Measurements from ENCODE around the gene NR1H3.
"Not testable (repeated sequence)": the region's sequence is repeated elsewhere in the genome, so short reads cannot be mapped to it uniquely, and the experiment has no call there.

NR1H3 gene

GRCh38 chr11:47257517-47258316 is at the start of gene NR1H3:
TSS of gene NR1H3 (plus strand) at chr11:47257996. CDS start at chr11:47259217, 1,221 bp downstream.
- peak; percentile 32 to 49 for DNase-seq

GRCh38 chr11:47208008-47208552 is 49.7 kb upstream of the NR1H3 start:
- not testable (repeated sequence) for DNase-seq

GRCh38 chr11:47208628-47209027 is 49.2 kb upstream of the NR1H3 start:
- DNase-seq = no peak

- DNase-seq = no peak
Observed at GRCh38 chr11:47212938-47213337, 44.9 kb upstream of the NR1H3 start.

DNA sequence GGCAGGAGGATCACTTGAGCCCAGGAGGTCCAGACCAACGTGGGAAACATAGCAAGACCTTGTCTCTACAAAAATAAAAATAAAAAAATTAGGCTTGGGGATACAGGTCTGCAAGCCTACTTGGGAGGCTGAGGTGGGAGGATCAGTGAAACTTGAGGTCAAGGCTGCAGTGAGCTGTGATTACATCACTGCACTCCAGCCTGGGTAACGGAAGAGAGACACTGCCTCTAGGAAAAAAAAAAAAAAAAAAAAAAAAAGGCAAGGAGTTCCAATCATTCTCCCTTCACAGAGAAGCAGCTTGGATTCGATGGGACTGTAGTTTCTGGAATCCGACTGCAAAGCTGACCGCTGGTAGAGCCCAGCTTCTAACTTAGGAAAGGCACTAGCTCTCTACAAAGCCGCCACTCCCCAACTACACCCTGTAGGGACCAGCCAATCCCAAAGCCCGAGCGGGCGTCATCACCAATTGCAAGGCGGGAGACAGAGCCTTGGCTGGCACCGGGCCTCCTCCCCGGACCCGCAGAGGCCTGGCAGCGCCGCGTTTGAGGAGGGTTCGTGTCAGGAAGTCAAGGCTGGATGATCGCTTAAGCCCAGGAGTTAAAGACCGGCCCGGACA is 43.7 kb upstream of the NR1H3 start:
- DNase-seq = peak; percentile 90 to 96

GRCh38 chr11:47215366-47215910 is 42.4 kb upstream of the NR1H3 start:
- peak in 1 of 2 experiments; percentile 34 for DNase-seq

- peak; percentile 20 to 54 for DNase-seq
Observed at GRCh38 chr11:47216121-47216798, 41.5 kb upstream of the NR1H3 start.

DNA sequence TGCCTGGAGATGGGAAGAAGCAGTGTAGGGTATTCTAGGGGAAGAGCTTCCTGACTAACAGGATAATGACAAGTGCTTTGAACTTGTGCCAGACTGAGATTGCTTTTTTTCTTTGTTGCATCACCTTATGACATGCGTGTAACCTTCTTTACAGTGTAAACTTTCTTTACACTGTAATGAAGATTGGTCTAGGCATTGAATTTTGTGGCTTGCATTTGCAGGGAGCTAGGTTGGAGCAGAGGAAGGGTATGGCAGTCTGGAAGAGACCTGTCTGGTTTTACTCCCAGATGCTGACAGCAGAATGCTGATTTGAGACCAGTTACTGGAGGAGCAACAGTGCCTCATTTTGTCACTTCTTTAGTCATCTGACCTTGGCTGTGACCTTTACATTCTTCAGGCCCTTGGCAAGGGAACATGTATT is 37.4 kb upstream of the NR1H3 start:
- DNase-seq = no peak

GRCh38 chr11:47222696-47223095 is 35.1 kb upstream of the NR1H3 start:
- DNase-seq = no peak

- DNase-seq = no peak
Observed at GRCh38 chr11:47225552-47226400, 32.0 kb upstream of the NR1H3 start.

- no peak for DNase-seq
Observed at GRCh38 chr11:47229161-47229560, 28.6 kb upstream of the NR1H3 start.

GRCh38 chr11:47233051-47233450 is 24.7 kb upstream of the NR1H3 start:
- no peak for DNase-seq

DNA sequence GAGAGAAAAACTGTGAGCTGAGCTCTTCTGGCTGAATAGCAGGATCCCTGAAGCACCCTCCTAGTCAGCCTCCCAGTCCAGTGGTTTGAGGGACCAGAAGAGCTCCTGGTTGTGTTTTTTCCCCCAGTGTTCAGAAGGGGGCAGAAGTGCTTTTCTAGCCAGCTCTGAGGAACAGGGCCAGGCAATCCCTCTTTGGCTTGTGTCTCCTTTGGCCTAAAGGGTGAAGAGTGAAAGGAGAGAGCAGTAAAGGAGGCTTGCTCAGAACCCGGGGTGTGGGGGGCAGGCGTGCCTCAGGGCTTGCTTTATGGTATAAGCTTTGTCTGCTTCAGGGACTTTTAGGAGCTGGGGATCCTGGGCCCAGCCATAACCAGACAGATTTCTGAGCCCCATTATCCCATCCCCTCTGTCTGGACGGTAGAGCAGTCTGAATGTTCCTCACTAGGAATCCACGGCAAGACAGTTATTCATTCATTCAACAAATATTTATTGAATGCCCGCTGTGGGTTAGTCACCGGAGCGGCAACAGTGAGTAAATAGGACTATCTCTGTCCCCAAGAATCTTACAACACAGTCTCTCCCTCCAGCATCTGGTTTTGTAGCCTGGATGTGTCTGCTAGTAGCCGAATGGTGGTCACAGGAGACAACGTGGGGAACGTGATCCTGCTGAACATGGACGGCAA is 23.7 kb upstream of the NR1H3 start:
- DNase-seq = peak; percentile 62 to 66

GRCh38 chr11:47234669-47235100 is 23.1 kb upstream of the NR1H3 start:
- peak; percentile 53 to 76 for DNase-seq

GRCh38 chr11:47235163-47235562 is 22.6 kb upstream of the NR1H3 start:
- DNase-seq = no peak

- DNase-seq = peak; percentile 33 to 66
Observed at GRCh38 chr11:47236482-47236881, 21.3 kb upstream of the NR1H3 start.

GRCh38 chr11:47239852-47240251 is 17.9 kb upstream of the NR1H3 start:
- no peak for DNase-seq

DNA sequence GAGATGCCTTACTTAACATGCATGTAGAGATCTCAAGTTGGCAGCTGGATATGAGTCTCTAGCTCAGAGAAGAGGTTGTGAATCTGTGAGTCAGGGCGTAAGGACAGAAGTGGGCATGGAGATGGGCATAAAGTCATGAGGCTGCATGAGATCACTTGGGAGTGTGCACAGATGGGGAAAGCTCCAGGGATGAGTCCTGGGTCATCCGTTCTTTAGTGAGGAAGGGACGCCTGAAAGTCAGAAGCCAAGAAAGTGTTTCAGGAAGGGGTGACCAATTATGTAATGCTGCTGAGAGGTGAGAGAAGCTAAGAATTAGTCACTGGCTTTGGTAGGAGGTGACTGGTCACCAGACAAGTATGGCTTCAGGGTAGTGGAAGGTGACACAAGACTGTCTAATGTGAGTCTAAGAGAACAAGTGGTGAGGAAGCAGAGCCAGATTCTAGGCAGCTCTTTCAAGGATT is 15.9 kb upstream of the NR1H3 start:
- no peak for DNase-seq

DNA sequence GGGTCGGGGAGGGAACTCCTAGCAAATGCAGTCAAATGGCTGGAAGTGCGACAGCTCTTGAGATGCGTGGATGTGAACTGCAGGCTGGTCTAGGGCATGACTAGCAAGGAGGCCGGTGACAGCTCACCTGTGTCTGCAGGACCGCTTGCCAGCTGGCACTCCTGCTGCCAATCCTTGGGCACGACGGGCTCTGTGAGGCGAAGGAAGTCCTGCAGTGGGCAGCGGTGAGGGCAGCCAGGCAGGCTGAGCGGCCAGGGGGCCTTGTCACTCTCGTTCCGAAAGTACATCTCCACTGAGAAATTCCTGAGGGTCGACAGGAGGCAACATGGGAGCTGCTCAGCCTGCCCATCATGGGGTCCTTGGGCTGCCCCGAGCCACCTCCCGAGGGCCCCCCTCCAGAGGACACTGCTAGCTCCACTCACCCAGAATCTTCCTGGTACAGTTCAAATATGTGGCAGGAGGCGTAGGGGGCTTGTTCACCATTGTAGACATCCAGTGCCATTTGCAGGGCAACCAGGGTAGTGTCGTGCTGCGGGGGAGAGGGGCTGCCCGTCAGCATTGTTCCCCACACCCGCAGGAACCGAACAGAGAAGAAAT is 15.1 kb upstream of the NR1H3 start:
- no peak for DNase-seq

DNA sequence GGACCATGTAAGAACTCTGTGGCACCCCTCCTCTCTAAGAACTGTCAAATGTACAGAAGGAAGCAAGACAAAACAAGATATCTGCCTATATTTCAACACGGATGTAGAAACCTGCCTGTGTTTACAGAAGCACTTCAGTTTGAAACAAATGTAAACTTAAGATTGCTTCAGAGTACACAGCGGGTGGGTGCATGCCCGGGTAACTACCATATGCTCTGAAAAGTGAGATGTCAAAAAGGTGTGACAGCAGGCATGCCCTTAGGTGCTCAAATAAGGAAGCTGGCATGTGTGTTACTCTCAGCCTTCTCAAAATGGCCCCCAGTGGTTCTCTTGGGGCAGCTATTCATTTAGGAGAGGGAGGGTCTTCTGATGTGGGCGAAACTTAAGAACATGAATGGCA is 14.3 kb upstream of the NR1H3 start:
- no peak for DNase-seq

Data from SHP77 (cell line).